Activated CD8-positive, alpha-beta T cell treated with anti-CD3 and anti-CD28 coated beads, Interleukin-2, amount 10 ng/mL, durations not matched to agents 7 days and 5 days (primary cell): Measurements from ENCODE around the gene ENPP7. TPM values are rescaled to one million over a fixed set of nuclear protein-coding genes. Genes with fewer than 3 reads are reported as not detected.
"Not testable (repeated sequence)": the region's sequence is repeated elsewhere in the genome, so short reads cannot be mapped to it uniquely, and the experiment has no call there.

Experiments
- ATAC-seq: fragments of 150-1000 bp; cut with Tn5 transposase; one replicate; pipeline ENCODE4 v1.10.0; 2021; ENCODE audit warnings: moderate library complexity
- CTCF ChIA-PET: fragments of 350-600 bp; sonication (Branson Sonifier 250); formaldehyde crosslinking; loops from one replicate; lab custom pipeline; 2021; ENCODE audit warnings: antibody characterized with exemption; lab: Charles Lee
- POLR2A ChIA-PET: fragments of 350-600 bp; sonication (Branson Sonifier 250); formaldehyde crosslinking; loops from one replicate; lab custom pipeline; 2021; ENCODE audit warnings: antibody characterized with exemption; lab: Charles Lee
- DNase-seq: peaks from one replicate; pipeline ENCODE4 v3.0.0-alpha.2; 2020
- H3K27ac Mint-ChIP-seq: one replicate; pipeline ENCODE4 v1.8.0; 2021; ENCODE audit warnings: mild to moderate bottlenecking, mixed read lengths
- H3K27me3 Mint-ChIP-seq: one replicate; pipeline ENCODE4 v1.8.0; 2021; ENCODE audit warnings: low read depth, mixed read lengths
- H3K36me3 Mint-ChIP-seq: one replicate; pipeline ENCODE4 v1.8.0; 2021; ENCODE audit warnings: low read depth, mixed read lengths
- H3K4me1 Mint-ChIP-seq: one replicate; pipeline ENCODE4 v1.8.0; 2021; ENCODE audit warnings: low read depth, mixed read lengths
- H3K4me3 Mint-ChIP-seq: one replicate; pipeline ENCODE4 v1.8.0; 2021; ENCODE audit warnings: mild to moderate bottlenecking, mixed read lengths
- H3K9me3 Mint-ChIP-seq: one replicate; pipeline ENCODE4 v1.8.0; 2022; ENCODE audit warnings: mixed read lengths; ENCODE audit not compliant: insufficient read depth
- total RNA-seq, 2 experiments: library from RNA; stranded (reverse); gene quantifications; one replicate each; pipeline ENCODE4 v1.2.3, GENCODE V29; 2021

ENPP7 gene
- total RNA-seq, 2 experiments from 2014 or later = 0.13 TPM; not detected in 1

GRCh38 chr17:79747508-79748294 is 17.0 kb downstream of the ENPP7 start:
- peaks cover 38% of the 10 kb centered on the region for H3K27me3 Mint-ChIP-seq

GRCh38 chr17:79748295-79749099 is 17.8 kb downstream of the ENPP7 start:
- ATAC-seq = no peak
- no peak for DNase-seq
- ChIA-PET POLR2A (no interaction called here), CTCF (no interaction called here)
- peaks cover 21% of the 10 kb centered on the region for H3K4me1 Mint-ChIP-seq
- no peak overlapping the region for H3K27ac Mint-ChIP-seq
- H3K36me3 Mint-ChIP-seq = no peaks in the 10 kb centered on the region
- no peaks in the 10 kb centered on the region for H3K9me3 Mint-ChIP-seq
- peaks cover 37% of the 10 kb centered on the region for H3K27me3 Mint-ChIP-seq
- no peak overlapping the region for H3K4me3 Mint-ChIP-seq

More at GRCh38 chr17:79747508-79748294, 17.0 kb downstream of the ENPP7 start:
- Mint-ChIP-seq H3K36me3 (no peaks in the 10 kb centered on the region), H3K4me3 (peak overlapping the region; percentile 38), H3K27ac (no peak overlapping the region), H3K9me3 (no peaks in the 10 kb centered on the region), H3K4me1 (peaks cover 21% of the 10 kb centered on the region)
- ATAC-seq = no peak
- POLR2A ChIA-PET = no interaction called here
- DNase-seq = no peak
- CTCF ChIA-PET = interaction anchor here (1.2 to 2.8 kb wide), 6 partner anchors 19 to 247 kb away, joined by 3 to 11 read pairs (median 6); no protein-coding TSS in a partner anchor

GRCh38 chr17:79749156-79749815 is 18.5 kb downstream of the ENPP7 start:
- Mint-ChIP-seq H3K27ac (no peak overlapping the region), H3K9me3 (no peaks in the 10 kb centered on the region), H3K27me3 (peaks cover 37% of the 10 kb centered on the region), H3K4me1 (peaks cover 21% of the 10 kb centered on the region), H3K36me3 (no peaks in the 10 kb centered on the region), H3K4me3 (no peak overlapping the region)
- ATAC-seq (no peak), DNase-seq (no peak)
- CTCF ChIA-PET = no interaction called here
- POLR2A ChIA-PET = no interaction called here

GRCh38 chr17:79749958-79750357 is 19.2 kb downstream of the ENPP7 start:
- Mint-ChIP-seq H3K27ac (no peak overlapping the region), H3K27me3 (peaks cover 37% of the 10 kb centered on the region), H3K4me1 (peaks cover 21% of the 10 kb centered on the region), H3K36me3 (no peaks in the 10 kb centered on the region), H3K4me3 (no peak overlapping the region), H3K9me3 (no peaks in the 10 kb centered on the region)
- ChIA-PET CTCF (no interaction called here), POLR2A (interaction anchor here (0.6 kb wide), 1 partner anchor 48 kb away, joined by 3 read pairs; no protein-coding TSS in a partner anchor)
- ATAC-seq (no peak), DNase-seq (no peak)

- Mint-ChIP-seq H3K27me3 (peaks cover 34% of the 10 kb centered on the region), H3K36me3 (no peaks in the 10 kb centered on the region), H3K9me3 (no peaks in the 10 kb centered on the region), H3K4me1 (peaks cover 12% of the 10 kb centered on the region), H3K27ac (no peak overlapping the region), H3K4me3 (no peak overlapping the region)
- DNase-seq (no peak), ATAC-seq (no peak)
- ChIA-PET POLR2A (no interaction called here), CTCF (interaction anchor here (1.0 kb wide), 1 partner anchor 9 kb away, joined by 6 read pairs; no protein-coding TSS in a partner anchor)
Measured at GRCh38 chr17:79750650-79751545, 20.2 kb downstream of the ENPP7 start.

DNA sequence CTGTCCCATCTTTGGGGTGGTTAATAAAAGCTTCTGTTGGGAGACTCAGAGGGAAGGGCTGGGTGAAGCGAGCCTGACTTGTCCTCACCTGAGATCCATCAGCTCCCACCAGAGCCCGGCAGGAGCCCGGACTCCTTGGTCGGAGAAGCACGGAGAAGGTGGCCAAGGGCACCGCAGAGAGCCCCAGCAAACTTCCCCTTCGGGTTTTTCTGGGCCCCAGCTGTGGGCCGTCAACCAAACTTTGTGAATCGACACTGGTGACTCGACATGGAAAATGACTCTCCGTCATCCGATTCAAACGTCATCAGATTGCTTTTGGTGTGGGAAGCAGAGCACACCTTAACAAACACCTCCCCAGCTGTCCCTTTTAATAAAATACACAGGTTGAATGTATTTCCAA is 21.4 kb downstream of the ENPP7 start:
- no peak for ATAC-seq
- ChIA-PET POLR2A (no interaction called here), CTCF (interaction anchor here (1.0 to 1.9 kb wide), 2 partner anchors 11 to 87 kb away, joined by 4 to 6 read pairs; partner anchors contain the start of gene CBX4)
- Mint-ChIP-seq H3K4me1 (peaks cover 5% of the 10 kb centered on the region), H3K9me3 (no peaks in the 10 kb centered on the region), H3K36me3 (no peaks in the 10 kb centered on the region), H3K27ac (no peak overlapping the region), H3K4me3 (no peak overlapping the region), H3K27me3 (peaks cover 31% of the 10 kb centered on the region)
- DNase-seq = no peak

GRCh38 chr17:79754370-79754769 is 23.6 kb downstream of the ENPP7 start:
- Mint-ChIP-seq H3K9me3 (no peaks in the 10 kb centered on the region), H3K4me1 (peaks cover 2% of the 10 kb centered on the region), H3K4me3 (no peak overlapping the region), H3K27ac (no peak overlapping the region), H3K36me3 (no peaks in the 10 kb centered on the region), H3K27me3 (peaks cover 21% of the 10 kb centered on the region)
- ATAC-seq = no peak
- no peak for DNase-seq
- ChIA-PET CTCF (interaction anchor here (0.9 to 1.2 kb wide), 2 partner anchors 8 to 54 kb away, joined by 3 read pairs; no protein-coding TSS in a partner anchor), POLR2A (no interaction called here)

DNA sequence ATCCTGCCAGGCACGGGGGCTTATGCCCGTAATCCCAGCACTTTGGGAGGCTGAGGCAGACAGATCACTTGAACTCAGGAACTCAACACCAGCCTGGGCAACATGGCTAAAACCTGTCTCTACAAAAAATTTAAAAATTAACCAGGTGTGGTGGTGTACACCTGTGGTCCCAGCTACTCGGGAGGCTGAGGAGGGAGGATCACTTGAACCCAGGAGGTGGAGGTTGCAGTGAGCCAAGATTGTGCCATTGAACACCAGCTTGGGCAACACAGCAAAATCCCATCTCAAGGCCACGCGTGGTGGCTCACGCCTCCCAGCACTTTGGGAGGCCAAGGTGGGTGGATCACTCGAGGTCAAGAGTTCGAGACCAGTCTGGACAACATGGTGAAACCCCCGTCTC is 24.2 kb downstream of the ENPP7 start:
- H3K36me3 Mint-ChIP-seq, DNase-seq, POLR2A ChIA-PET, H3K4me3 Mint-ChIP-seq, ATAC-seq, H3K4me1 Mint-ChIP-seq, H3K9me3 Mint-ChIP-seq, H3K27ac Mint-ChIP-seq: not testable (repeated sequence)
- CTCF ChIA-PET = interaction anchor here (0.9 to 1.2 kb wide), 2 partner anchors 9 to 54 kb away, joined by 3 read pairs; no protein-coding TSS in a partner anchor
- peaks cover 17% of the 10 kb centered on the region for H3K27me3 Mint-ChIP-seq

GRCh38 chr17:79755591-79755990 is 24.8 kb downstream of the ENPP7 start:
- Mint-ChIP-seq H3K4me1 (peaks cover 2% of the 10 kb centered on the region), H3K27me3 (peaks cover 16% of the 10 kb centered on the region), H3K27ac (no peak overlapping the region), H3K9me3 (no peaks in the 10 kb centered on the region), H3K4me3 (no peak overlapping the region), H3K36me3 (no peaks in the 10 kb centered on the region)
- POLR2A ChIA-PET = no interaction called here
- CTCF ChIA-PET = no interaction called here
- DNase-seq = no peak
- ATAC-seq = no peak

GRCh38 chr17:79757140-79757745 is 26.5 kb downstream of the ENPP7 start:
- ChIA-PET CTCF (interaction anchor here (1.4 kb wide), 1 partner anchor 13 kb away, joined by 9 read pairs; no protein-coding TSS in a partner anchor), POLR2A (no interaction called here)
- ATAC-seq = no peak

More at GRCh38 chr17:79757140-79757745, 26.5 kb downstream of the ENPP7 start:
- DNase-seq = no peak
- Mint-ChIP-seq H3K36me3 (no peaks in the 10 kb centered on the region), H3K9me3 (no peaks in the 10 kb centered on the region), H3K27ac (no peak overlapping the region), H3K4me1 (peaks cover 2% of the 10 kb centered on the region), H3K4me3 (no peak overlapping the region), H3K27me3 (peaks cover 3% of the 10 kb centered on the region)
